Stimulated activated CD4-positive, alpha-beta T cell treated with anti-CD3 and anti-CD28 coated beads, Interleukin-2, amount 100 ng/mL, for 24 hours (primary cell): Measurements from ENCODE around the gene ZNF384.
"Not testable (repeated sequence)": the region's sequence is repeated elsewhere in the genome, so short reads cannot be mapped to it uniquely, and the experiment has no call there.

Experiments
- DNase-seq, 2 donors: peaks; one replicate each; pipeline ENCODE4 v3.0.0-alpha.2; 2020

Gene ZNF384

GRCh38 chr12:6688999-6689882, at the start of gene ZNF384:
Gene ZNF384, minus strand, starts transcription at chr12:6689375. Its CDS starts 9,855 bp downstream, at chr12:6679520.
- peak; percentile 91 to 93 for DNase-seq

- no peak for DNase-seq
Measured at GRCh38 chr12:6736754-6737153, 47.6 kb upstream of the ZNF384 start.

- DNase-seq = peak; percentile 33 to 46
Measured at GRCh38 chr12:6735448-6736191, 46.4 kb upstream of the ZNF384 start.

DNA sequence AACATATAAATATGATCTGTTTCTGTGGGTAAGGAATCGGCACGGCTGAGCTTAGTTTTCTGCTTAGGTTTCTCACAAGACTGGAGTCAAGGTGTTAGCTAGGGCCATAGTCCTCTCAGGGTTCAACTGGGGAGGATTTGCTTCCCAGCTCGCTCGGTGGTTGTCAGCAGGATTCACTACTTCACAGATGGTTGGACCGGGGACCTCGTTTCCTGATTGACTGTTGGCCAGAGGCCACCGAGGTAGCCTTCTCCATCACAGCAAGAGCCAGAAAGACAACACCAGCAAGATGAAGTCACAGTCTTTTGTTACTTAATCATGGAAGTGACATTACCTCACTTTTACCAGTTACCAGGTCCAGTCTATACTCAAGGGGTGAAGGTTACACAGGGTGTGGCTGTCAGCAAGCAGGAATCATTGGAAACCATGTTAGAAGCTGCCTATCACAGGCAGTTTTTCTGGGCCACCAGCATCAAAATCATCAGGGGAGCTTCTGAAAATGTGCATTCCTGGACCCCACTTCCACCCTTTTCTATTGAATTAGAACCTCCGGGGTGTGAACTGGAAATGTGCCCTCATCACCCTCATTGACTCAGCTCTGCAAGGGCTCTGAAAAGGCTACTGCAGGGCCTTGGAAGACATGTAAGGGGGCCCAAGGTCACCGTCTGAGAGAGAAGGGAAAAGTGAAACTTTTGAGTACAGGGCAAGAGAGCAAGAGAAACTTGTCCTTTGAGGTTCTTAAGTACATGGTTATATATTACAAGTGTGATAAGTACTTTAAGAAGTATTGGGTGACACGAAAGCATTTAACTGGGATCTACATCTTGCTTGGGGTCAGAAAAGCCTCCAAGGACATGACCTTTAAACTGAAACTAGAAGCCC, 45.6 kb upstream of the ZNF384 start:
- DNase-seq = no peak

- no peak for DNase-seq
Measured at GRCh38 chr12:6730169-6730568, 41.0 kb upstream of the ZNF384 start.

DNA sequence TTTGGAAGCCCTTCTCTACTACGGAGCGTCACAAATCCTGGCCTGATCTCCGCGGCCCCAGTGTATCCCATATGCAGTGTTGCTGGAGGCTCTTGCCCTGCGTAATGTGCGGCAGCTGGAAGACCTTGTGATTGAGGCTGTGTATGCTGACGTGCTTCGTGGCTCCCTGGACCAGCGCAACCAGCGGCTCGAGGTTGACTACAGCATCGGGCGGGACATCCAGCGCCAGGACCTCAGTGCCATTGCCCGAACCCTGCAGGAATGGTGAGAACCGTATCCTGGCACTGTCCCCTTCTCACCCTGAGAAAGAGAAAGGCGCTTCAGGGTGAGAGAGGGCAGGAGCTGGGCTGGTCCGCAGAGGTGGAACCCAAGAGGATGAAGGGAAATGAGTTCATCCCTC, 40.0 kb upstream of the ZNF384 start:
- no peak for DNase-seq

DNA sequence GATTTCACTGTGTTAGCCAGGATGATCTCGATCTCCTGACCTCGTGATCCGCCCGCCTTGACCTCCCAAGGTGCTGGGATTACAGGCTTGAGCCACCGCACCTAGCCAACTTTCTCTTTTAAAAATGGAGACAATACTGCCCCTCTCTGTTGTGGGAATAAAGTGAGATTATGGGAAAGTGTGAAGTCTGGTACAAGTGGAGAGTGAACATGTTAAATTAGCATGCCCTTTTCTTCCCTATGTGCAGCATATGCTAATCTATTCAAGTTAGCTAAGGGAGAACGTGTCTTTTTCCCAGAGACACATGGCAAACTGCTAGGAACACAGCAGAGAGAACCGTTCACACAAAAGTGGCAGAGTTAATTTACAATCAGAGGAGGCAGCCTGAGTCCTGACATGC, 36.2 kb upstream of the ZNF384 start:
- no peak for DNase-seq

GRCh38 chr12:6724409-6724797, 35.2 kb upstream of the ZNF384 start:
- DNase-seq = peak; percentile 37 to 39

DNA sequence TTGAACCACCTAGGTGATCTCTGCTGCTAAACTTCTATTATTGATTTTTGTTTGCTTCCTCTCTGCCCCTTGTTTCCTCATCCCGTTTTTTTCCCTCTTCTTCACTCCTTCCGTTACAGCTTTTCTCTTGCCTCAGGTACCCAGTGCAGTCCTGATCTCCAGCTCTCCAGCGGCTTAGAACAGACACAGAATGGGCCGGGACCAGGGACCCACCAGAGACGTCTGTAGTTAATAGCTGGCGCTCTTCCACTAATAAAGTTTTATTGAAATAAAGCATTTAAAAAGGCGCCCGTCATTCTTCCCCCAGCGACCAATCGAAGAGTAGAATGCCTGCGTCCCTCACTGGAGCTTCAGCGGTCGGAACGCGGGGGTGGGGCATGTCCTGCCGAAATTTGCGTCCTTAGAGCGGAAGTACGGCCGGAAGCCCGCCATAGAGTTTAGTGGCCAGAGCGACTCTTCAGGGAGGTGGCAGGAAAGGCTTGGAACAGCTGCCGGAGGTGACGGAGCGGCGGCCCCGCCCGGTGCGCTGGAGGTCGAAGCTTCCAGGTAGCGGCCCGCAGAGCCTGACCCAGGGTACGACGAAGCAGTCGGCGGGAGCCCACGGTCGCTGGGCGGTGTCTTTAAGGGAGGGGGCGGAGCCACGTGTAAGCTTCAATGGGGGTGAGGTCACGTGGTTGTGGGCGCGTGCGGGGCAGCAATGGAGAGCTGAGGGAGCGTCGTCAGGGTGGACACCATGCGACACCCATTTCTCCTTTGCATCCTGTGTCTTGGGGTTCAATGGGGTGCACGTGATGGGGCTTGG, 34.6 kb upstream of the ZNF384 start, which contains the start of gene COPS7A:
COPS7A (plus strand) TSS at position 440 of the 802 bp plus-strand sequence. CDS start 611 bp downstream, outside the sequence.
- peak; percentile 97 to 98 for DNase-seq

DNA sequence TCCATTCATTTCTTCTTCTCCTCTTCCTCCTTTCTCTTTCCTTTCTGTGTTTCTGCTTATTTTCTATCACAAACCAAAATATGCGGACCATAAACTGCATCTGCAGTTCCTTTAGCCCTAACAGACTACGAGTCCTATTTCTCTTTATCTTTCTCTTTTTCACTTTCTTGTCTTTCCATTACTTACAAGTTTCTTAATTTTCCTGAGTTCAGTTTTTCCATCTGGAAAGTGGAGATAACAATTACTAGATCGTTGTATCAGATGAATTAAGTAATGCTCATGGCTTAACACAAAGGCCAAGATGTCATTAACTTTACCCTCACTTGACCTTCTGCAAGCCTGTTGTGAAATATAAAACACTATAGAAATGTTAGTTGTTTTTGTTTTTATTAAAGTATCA, 33.7 kb upstream of the ZNF384 start:
- DNase-seq = no peak

DNA sequence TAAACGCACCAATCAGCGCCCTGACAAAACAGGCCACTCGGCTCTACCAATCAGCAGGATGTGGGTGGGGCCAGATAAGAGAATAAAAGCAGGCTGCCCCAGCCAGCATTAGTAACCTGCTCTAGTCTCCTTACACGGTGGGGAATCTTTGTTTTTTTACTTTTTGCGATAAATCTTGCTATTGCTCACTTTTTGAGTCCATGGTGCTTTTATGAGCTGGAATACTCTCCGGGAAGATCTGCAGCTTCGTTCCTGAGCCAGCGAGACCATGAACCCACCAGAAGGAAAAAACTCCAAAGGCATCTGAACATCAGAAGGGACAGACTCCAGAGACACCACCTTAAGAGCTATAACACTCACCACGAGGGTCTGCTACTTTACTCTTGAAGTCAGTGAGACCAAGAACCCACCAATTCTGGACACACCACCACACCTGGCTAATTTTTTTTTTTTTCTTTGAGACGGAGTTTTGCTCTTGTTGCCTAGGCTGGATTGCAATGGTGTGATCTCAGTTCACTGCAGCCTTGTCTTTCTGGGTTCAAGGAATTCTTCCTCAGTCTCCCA, 27.8 kb upstream of the ZNF384 start:
- DNase-seq = no peak

DNA sequence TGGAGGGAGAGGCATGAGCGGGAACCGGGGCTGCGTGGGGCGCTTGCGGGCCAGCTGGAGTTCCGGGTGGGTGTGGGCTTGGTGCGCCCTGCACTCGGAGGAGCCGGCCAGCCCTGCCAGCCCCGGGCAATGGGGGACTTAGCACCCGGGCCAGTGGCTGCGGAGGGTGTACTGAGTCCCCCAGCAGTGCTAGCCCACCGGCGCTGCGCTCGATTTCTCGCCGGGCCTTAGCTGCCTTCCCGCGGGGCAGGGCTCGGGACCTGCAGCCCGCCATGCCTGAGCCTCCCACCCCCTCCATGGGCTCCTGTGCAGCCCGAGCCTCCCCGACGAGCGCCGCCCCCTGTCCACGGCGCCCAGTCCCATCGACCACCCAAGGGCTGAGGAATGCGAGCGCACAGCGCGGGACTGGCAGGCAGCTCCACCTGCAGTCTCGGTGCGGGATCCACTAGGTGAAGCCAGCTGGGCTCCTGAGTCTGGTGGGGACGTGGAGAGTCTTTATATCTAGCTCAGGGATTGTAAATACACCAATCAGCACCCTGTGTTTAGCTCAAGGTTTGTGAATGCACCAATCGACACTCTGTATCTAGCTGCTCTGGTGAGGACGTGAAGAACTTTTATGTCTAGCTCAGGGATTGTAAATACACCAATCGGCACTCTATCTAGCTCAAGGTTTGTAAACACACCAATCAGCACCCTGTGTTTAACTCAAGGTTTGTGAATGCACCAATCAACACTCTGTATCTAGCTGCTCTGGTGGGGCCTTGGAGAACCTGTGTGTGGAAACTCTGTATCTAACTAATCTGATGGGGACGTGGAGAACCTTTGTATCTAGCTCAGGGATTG, 27.1 kb upstream of the ZNF384 start:
- not testable (repeated sequence) for DNase-seq

DNA sequence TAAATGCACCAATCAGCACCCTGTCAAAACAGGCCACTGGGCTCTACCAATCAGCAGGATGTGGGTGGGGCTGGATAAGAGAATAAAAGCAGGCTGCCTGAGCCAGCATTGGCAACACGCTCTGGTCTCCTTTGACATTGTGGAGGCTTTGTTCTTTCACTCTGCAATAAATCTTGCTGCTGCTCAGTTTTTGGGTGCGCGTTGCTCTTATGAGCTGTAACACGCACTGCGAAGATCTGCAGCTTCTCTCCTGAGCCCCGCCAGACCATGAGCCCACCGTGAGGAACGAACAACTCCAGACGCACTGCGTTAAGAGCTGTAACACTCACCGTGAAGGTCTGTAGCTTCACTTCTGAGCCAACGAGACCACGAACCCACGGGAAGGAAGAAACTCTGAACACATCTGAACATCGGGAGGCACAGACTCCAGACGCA, 19.8 kb upstream of the ZNF384 start:
- peak in 1 of 2 donors; percentile 14 for DNase-seq

DNA sequence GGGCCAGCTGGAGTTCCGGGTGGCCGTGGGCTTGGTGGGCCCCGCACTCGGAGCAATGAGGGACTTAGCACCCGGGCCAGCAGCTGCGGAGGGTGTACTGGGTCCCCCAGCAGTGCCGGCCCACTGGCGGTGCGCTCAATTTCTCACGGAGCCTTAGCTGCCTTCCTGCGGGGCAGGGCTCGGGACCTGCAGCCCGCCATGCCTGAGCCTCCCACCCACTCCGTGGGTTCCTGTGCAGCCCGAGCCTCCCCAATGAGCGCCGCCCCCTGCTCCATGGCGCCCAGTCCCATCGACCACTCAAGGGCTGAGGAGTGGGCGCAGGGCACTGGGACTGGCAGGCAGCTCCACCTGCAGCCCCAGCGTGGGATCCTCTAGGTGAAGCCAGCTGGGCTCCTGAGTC, 19.2 kb upstream of the ZNF384 start:
- not testable (repeated sequence) for DNase-seq

- no peak for DNase-seq
Measured at GRCh38 chr12:6703631-6704030, 14.5 kb upstream of the ZNF384 start.

DNA sequence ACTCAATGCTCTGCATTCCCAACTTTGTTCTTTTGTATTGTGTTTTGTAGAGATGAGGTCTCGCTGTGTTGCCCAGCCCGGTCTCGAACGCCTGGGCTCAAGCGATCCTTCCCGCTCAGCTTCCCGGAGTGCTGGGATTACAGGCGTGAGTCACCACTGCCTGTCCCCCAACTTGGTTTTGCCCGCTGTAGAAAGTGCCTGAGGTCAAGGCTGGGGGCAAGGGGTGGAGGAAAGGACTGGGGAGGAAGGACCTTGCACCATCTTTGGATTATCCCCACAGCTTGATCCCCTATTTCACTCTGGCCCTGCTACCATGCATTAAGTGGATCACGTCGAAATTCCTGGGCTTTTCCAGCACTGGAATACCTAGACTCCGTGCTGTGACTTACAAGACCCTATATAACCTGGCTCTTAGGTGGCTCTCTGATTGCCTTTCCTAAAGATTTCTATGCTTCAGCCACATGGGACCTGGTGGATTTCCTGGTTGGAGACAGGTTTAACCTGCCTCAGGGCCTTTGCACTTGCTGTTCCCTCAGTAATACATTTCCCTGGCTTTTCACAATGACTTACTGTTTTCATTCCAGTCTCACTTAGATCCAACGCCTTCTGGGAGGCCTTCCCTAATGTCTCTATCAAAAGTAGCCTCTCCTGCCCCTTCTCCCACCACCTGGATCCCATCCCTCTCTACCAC, 12.0 kb upstream of the ZNF384 start:
- no peak for DNase-seq

DNA sequence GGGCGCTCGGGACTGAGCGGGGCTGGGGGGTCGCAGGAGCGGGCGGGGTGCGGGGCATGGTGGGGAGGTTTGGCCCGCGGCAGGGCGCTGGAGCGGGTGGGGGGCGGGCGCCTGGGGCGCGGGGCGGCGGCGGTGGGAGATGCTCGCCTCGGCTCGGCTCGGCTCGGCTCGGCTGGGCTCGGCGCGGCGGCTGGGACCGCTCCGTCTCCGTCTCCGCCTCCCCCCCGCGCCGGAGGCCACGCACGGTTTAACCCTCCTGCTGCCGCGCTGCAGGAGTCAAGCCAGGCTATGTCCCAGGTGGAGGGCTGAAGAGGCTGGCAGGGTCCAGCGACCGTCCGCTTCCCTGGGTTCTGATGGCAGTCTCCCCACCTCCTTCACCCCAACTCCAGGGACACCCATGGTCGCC, 11.5 kb upstream of the ZNF384 start, which contains the start of gene PIANP:
PIANP (minus strand) TSS at position 170 of the 406 bp plus-strand sequence. CDS start 2,754 bp downstream, outside the sequence.
- DNase-seq = peak; percentile 53 to 62

GRCh38 chr12:6699989-6700645, 10.9 kb upstream of the ZNF384 start:
- peak; percentile 26 to 37 for DNase-seq
